Type B pancreatic cell (in vitro differentiated cells): ENCODE results near the gene TNFRSF8. TPM values are rescaled to one million over a fixed set of nuclear protein-coding genes. Genes with fewer than 3 reads are reported as not detected.

Experiments
- DNase-seq: peaks from one replicate; pipeline ENCODE4 v3.0.0; 2021; ENCODE audit warnings: mixed read lengths; ENCODE audit not compliant: unreplicated experiment; ENCODE audit errors: extremely low spot score
- H3K27ac Mint-ChIP-seq: 2 replicates; pipeline ENCODE4 v1.8.0; 2021; ENCODE audit warnings: mild to moderate bottlenecking, mixed read lengths
- H3K27me3 Mint-ChIP-seq: 2 replicates; pipeline ENCODE4 v1.8.0; 2021; ENCODE audit warnings: mixed read lengths
- H3K36me3 Mint-ChIP-seq: 2 replicates; pipeline ENCODE4 v1.8.0; 2021; ENCODE audit warnings: mixed read lengths
- H3K4me1 Mint-ChIP-seq: one replicate; pipeline ENCODE4 v1.8.0; 2021; ENCODE audit warnings: mixed read lengths; ENCODE audit not compliant: unreplicated experiment
- H3K4me3 Mint-ChIP-seq: 2 replicates; pipeline ENCODE4 v1.8.0; 2021; ENCODE audit warnings: mild to moderate bottlenecking, mixed read lengths
- H3K9me3 Mint-ChIP-seq: 2 replicates; pipeline ENCODE4 v1.8.0; 2021; ENCODE audit warnings: mixed read lengths
- total RNA-seq: library from RNA; stranded (reverse); gene quantifications from 2 replicates; pipeline ENCODE4 v1.2.1, GENCODE V29; 2021; ENCODE audit warnings: low replicate concordance
- TF ChIP-seq, protein P1 (sequence below): fragments of 200-600 bp; sonication (generic); conservative IDR thresholded peaks from 2 replicates; pipeline ENCODE4 v1.5.0; 2021; ENCODE audit warnings: antibody characterized with exemption, mild to moderate bottlenecking

The TNFRSF8 gene
- total RNA-seq, 1 donor from 2014 or later = 0.07 TPM

DNA sequence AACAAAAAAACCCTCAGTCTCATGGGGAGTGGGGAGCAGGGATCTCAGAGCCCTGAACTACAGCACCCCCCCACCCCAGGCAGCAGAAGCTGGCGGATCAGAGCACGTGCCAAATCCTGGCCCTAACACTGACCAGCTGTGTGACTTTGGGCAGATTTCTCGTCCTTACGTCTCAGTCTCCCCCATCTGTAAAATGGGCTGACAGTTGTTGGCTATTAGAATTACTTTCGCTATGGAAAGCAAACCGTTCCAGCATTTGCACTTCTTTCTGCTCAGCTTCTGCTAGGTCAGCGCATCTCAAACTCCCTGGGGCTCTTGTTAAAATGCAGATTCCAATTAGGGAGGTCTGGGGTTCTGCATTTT is 15.5 kb downstream of the TNFRSF8 start:
- no peak for DNase-seq
- H3K27ac Mint-ChIP-seq = no peak overlapping the region
- TF ChIP-seq, protein P1, sequence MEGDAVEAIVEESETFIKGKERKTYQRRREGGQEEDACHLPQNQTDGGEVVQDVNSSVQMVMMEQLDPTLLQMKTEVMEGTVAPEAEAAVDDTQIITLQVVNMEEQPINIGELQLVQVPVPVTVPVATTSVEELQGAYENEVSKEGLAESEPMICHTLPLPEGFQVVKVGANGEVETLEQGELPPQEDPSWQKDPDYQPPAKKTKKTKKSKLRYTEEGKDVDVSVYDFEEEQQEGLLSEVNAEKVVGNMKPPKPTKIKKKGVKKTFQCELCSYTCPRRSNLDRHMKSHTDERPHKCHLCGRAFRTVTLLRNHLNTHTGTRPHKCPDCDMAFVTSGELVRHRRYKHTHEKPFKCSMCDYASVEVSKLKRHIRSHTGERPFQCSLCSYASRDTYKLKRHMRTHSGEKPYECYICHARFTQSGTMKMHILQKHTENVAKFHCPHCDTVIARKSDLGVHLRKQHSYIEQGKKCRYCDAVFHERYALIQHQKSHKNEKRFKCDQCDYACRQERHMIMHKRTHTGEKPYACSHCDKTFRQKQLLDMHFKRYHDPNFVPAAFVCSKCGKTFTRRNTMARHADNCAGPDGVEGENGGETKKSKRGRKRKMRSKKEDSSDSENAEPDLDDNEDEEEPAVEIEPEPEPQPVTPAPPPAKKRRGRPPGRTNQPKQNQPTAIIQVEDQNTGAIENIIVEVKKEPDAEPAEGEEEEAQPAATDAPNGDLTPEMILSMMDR = no peak
- peaks cover 3% of the 10 kb centered on the region for H3K4me1 Mint-ChIP-seq
- H3K27me3 Mint-ChIP-seq = peaks cover 26% of the 10 kb centered on the region
- peaks cover 3% of the 10 kb centered on the region for H3K36me3 Mint-ChIP-seq
- H3K4me3 Mint-ChIP-seq = no peak overlapping the region
- peaks cover 6% of the 10 kb centered on the region for H3K9me3 Mint-ChIP-seq

DNA sequence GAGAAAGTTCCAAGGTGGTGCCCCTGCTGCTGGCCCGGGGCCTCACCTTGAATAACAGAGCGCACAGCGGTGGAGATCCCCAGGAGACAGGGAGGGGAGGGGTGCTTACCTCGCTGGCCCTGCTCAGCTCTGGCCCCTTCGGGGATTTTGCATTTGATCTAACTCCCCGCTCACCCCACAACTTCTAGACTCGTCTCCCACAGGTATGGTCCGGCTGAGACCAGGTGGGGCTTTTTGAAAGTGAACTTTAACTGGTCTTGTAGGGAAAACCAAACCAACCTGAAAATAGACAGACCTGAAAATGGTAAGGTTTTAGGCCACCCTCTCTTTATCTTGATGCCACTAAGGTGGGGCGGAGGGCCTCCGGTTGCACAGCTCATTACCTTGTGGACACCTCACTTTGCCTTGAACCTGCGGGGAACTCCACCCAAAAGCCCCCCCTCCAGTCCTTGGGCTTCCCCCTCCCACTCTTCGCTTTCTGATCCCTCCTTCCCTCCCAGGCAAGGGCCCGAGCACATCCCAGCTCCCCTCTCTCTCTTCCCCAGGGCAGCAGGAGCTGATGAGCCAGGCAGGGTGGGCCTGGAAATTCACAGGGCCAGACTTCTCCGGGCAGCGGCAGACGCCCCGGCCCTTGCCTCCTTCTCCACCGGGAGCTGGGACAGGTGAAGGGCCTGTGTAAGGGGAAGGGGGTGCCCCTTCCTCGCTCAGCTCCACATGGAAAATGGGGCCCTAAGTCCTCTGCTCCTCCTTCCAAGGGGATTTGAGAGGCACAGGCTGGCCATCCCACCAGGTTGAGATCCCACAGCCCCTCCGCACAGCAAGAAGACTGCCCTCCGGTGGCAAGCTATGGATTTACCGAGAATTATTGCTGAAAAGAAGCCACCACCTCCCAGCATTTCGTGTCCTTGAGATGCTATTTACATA is 16.1 kb downstream of the TNFRSF8 start:
- no peak overlapping the region for H3K4me3 Mint-ChIP-seq
- DNase-seq = no peak
- TF ChIP-seq, protein P1 = peak; percentile 82
- peaks cover 6% of the 10 kb centered on the region for H3K9me3 Mint-ChIP-seq
- H3K27me3 Mint-ChIP-seq = peaks cover 26% of the 10 kb centered on the region
- peaks cover 3% of the 10 kb centered on the region for H3K36me3 Mint-ChIP-seq
- H3K27ac Mint-ChIP-seq = no peak overlapping the region
- H3K4me1 Mint-ChIP-seq = peaks cover 3% of the 10 kb centered on the region

DNA sequence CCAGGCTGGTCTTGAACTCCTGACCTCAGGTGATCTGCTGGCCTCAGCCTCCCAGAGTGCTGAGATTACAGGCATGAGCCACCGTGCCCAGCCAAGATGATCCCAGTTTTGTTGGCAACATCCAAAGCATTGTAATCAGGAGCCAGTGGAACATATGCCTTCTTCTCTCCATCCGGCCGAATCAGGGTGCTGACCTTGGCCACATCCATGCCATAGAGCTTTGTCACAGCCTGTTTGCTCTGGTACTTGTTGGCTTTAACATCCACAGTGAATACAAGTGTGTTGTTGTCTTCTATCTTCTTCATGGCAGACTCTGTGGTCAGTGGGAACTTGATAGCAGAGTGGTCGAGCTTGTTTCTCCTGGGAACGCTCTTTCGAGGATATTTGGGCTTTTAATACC is 17.1 kb downstream of the TNFRSF8 start:
- H3K4me1 Mint-ChIP-seq = peaks cover 3% of the 10 kb centered on the region
- TF ChIP-seq, protein P1 = no peak
- peaks cover 6% of the 10 kb centered on the region for H3K9me3 Mint-ChIP-seq
- H3K4me3 Mint-ChIP-seq = no peak overlapping the region
- DNase-seq = no peak
- H3K27me3 Mint-ChIP-seq = peaks cover 26% of the 10 kb centered on the region
- H3K36me3 Mint-ChIP-seq = peaks cover 3% of the 10 kb centered on the region
- no peak overlapping the region for H3K27ac Mint-ChIP-seq

DNA sequence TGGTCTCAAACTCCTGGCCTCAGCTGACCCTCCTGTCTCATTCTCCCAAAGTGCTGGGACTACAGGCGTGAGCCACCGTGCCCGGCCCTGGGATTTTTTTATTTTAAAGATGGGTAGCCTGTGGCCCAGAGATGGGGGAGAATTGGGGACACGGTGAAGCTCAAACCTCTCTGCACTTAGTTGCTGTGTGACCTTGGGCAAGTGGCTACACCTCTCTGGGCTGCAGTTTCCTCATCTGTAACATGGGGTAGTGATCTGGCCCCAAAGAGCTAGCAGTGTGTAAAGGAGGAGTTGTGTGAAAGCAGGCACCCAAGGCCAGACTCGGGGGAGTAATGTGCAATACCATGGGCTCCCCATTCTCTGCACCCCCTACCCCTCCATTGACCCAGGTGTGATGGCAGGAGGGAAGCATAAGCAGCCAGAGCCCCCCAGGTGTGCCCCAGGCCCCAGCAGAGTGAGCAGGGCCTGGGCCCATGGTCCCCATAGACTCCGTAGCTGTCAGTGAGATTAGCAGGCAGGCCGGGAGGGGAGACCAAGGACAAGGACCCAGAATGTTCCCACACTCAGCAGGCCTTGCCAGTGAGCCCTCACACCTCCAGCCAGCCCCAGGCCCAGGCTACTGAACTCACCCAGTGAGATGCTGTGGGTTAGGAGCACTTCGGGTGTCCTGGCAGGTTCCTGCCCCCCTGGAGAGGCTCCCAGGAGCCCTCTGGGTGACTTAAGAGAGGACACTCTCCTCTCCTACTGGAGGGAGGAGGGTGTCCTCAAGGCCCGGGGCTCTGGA is 17.9 kb downstream of the TNFRSF8 start:
- Mint-ChIP-seq H3K4me3 (no peak overlapping the region), H3K9me3 (peaks cover 6% of the 10 kb centered on the region), H3K36me3 (peaks cover 3% of the 10 kb centered on the region), H3K4me1 (peaks cover 3% of the 10 kb centered on the region), H3K27ac (no peak overlapping the region), H3K27me3 (peaks cover 21% of the 10 kb centered on the region)
- TF ChIP-seq, protein P1 = no peak
- no peak for DNase-seq

DNA sequence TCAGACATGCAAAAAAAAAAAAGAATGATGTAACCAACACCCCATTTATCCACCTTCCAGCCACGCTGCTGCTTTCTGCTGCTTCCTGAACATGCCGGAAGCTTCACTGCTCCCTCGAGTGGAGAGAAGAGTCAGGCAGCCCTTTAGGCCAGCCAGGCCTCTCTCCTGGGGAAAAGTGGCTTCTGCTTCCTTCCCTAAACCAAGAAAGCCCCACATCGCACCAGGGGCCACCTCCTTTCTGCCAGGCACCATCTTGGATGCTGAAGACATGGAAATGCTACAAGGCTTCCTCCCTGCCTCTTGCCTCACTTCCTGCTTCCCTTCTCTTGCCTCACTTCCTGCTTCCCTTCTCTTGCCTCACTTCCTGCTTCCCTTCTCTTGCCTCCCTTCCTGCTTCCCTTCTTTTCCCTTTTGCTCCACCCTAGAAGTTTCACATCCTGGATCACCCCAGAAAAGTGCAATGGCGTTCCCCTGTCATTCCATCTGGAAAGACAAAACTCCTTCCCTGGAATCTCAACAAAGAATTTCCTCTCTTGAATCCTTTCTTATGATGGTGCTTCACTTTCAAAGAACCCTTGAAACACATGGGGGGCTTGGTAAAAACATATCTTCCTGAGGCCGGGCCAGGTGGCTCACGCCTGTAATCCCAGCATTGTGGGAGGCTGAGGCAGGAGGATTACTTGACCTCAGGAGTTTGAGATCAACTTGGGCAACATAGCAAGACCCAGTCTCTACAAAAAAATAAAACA is 18.7 kb downstream of the TNFRSF8 start:
- Mint-ChIP-seq H3K27me3 (peaks cover 16% of the 10 kb centered on the region), H3K4me1 (peaks cover 3% of the 10 kb centered on the region), H3K36me3 (peaks cover 3% of the 10 kb centered on the region), H3K27ac (no peak overlapping the region), H3K4me3 (no peak overlapping the region), H3K9me3 (peaks cover 6% of the 10 kb centered on the region)
- DNase-seq = no peak
- TF ChIP-seq, protein P1 = no peak
